ENCODE results near the gene SNAPC3. TPM values are rescaled to one million over a fixed set of nuclear protein-coding genes. Genes with fewer than 3 reads are reported as not detected.

The SNAPC3 gene
- total RNA-seq, 1 experiment from 2014 or later, result 26.1 TPM

DNA sequence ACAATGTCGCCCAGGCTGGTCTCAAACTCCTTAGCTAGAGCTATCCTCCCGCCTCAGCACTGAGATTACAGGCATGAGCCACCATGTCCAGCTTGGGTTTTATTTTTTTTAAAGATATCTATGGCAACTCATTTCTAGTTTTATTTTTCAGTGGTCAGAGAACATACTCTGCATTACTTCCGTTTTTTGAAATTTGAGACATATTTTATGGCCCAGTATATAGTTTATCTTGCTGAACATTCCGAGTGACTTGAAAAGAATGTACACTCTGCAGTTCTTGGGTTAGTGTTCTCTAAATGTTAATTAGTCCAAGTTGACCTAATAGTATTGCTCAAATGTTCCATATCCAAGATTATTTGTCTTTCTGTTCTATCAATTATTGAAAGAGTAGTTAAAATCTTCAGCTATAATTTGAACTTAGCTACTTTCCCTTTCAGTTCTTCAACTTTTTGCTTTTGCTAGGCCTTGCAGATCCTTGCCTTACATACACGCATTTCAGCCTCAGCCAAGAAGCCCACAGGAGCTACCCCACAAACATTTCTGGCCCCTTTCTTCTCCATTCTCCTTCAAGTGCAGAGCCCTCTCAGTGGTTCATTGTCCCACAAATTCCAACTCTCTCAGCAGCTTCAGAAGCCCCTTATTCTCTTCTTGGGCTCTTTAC is 22.3 kb upstream of the SNAPC3 start:
- no TSS peak for BruUV-seq (replicated peaks)
- no peak for ATAC-seq
- CTCF ChIA-PET, result no interaction called here

GRCh38 chr9:15401266-15401665 is 21.4 kb upstream of the SNAPC3 start:
- ChIA-PET CTCF (no interaction called here), POLR2A (no interaction called here), RAD21 (ENCODE audit: low non-redundant PET in 1 of 2, low total read pairs in 2 of 2, uncharacterized antibody in 2 of 2, unreplicated experiment in 2 of 2) (no interaction called here)
- Histone ChIP-seq H3K9ac (ENCODE audit: low read length) (no peak overlapping the region), H4K20me1 (ENCODE audit: insufficient read depth) (no peaks in the 10 kb centered on the region), H3K36me3 (ENCODE audit: control insufficient read depth in 1 of 2, insufficient read depth in 2 of 2, low read length in 2 of 2) (no peaks in the 10 kb centered on the region), H2AFZ (ENCODE audit: low read depth, low read length, poor library complexity, severe bottlenecking) (no peak overlapping the region), H3K27me3 (ENCODE audit: insufficient read depth, low read length) (no peaks in the 10 kb centered on the region), H3K4me3 (replicated peaks in 1 of 2; ENCODE audit: low read depth in 1 of 2, low read length in 2 of 2) (no peak overlapping the region), H3K4me2 (ENCODE audit: low read length) (no peak overlapping the region), H3K9me3 (ENCODE audit: control insufficient read depth in 1 of 2, insufficient read depth in 1 of 2, low read depth in 1 of 2, low read length in 2 of 2) (no peaks in the 10 kb centered on the region), H3K79me2 (ENCODE audit: insufficient read depth, low read length) (no peaks in the 10 kb centered on the region), H3K4me1 (ENCODE audit: control insufficient read depth in 1 of 2, insufficient read depth in 2 of 2, low read length in 2 of 2) (no peaks in the 10 kb centered on the region), H3K27ac (ENCODE audit: low read depth, low read length) (no peak overlapping the region), H3K9me2 (ENCODE audit: insufficient read depth) (no peaks in the 10 kb centered on the region)
- ATAC-seq (no peak), DNase-seq (ENCODE audit: low read depth, low spot score) (no peak)
- TF ChIP-seq CBX3 (IDR thresholded peaks at IDR 0.05; ENCODE audit: low read depth) (no peak), TCF7L2 (IDR thresholded peaks at IDR 0.05; ENCODE audit: borderline replicate concordance, extremely low read depth, insufficient read depth, insufficient read length) (no peak), FOSL1 (IDR thresholded peaks at IDR 0.05; ENCODE audit: low read depth) (no peak), EZH2phosphoT487 (IDR thresholded peaks at IDR 0.05; ENCODE audit: borderline replicate concordance) (no peak), SP1 (IDR thresholded peaks at IDR 0.05; ENCODE audit: low read depth) (no peak), SRF (IDR thresholded peaks at IDR 0.05; ENCODE audit: low read depth) (no peak), POLR2AphosphoS5 (IDR thresholded peaks at IDR 0.05; ENCODE audit: low read depth, low read length) (no peak), MAX (IDR thresholded peaks at IDR 0.05) (no peak), EZH2 (IDR thresholded peaks at IDR 0.05) (no peak), POLR2A (IDR thresholded peaks at IDR 0.05; ENCODE audit: borderline replicate concordance, extremely low read depth, insufficient read depth, insufficient read length) (no peak)
- TF ChIP-seq, protein P1, sequence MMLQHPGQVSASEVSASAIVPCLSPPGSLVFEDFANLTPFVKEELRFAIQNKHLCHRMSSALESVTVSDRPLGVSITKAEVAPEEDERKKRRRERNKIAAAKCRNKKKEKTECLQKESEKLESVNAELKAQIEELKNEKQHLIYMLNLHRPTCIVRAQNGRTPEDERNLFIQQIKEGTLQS (IDR thresholded peaks at IDR 0.05), result no peak
- intact Hi-C loops (cut with micrococcal nuclease), result no loop called here
- no TSS peak for BruUV-seq (replicated peaks)

More for the DNA sequence above, 22.3 kb upstream of the SNAPC3 start:
- Histone ChIP-seq H3K4me3 (replicated peaks in 1 of 2; ENCODE audit: low read depth in 1 of 2, low read length in 2 of 2) (no peak overlapping the region), H3K9me2 (ENCODE audit: insufficient read depth) (no peaks in the 10 kb centered on the region), H3K27ac (ENCODE audit: low read depth, low read length) (no peak overlapping the region), H3K9ac (ENCODE audit: low read length) (no peak overlapping the region), H3K4me1 (ENCODE audit: control insufficient read depth in 1 of 2, insufficient read depth in 2 of 2, low read length in 2 of 2) (no peaks in the 10 kb centered on the region), H3K9me3 (ENCODE audit: control insufficient read depth in 1 of 2, insufficient read depth in 1 of 2, low read depth in 1 of 2, low read length in 2 of 2) (no peaks in the 10 kb centered on the region), H2AFZ (ENCODE audit: low read depth, low read length, poor library complexity, severe bottlenecking) (no peak overlapping the region), H3K36me3 (ENCODE audit: control insufficient read depth in 1 of 2, insufficient read depth in 2 of 2, low read length in 2 of 2) (no peaks in the 10 kb centered on the region), H3K4me2 (ENCODE audit: low read length) (no peak overlapping the region), H3K27me3 (ENCODE audit: insufficient read depth, low read length) (no peaks in the 10 kb centered on the region), H3K79me2 (ENCODE audit: insufficient read depth, low read length) (no peaks in the 10 kb centered on the region), H4K20me1 (ENCODE audit: insufficient read depth) (no peaks in the 10 kb centered on the region)
- no peak for TF ChIP-seq TCF7L2 (IDR thresholded peaks at IDR 0.05; ENCODE audit: borderline replicate concordance, extremely low read depth, insufficient read depth, insufficient read length)
- TF ChIP-seq RAD21 (IDR thresholded peaks at IDR 0.05; ENCODE audit: low read depth), result no peak
- no peak for TF ChIP-seq EGR1 (IDR thresholded peaks at IDR 0.05; ENCODE audit: low read depth)
- TF ChIP-seq CEBPB (IDR thresholded peaks at IDR 0.05; ENCODE audit: low read depth), result no peak
- RAD21 ChIA-PET (ENCODE audit: low non-redundant PET in 1 of 2, low total read pairs in 2 of 2, uncharacterized antibody in 2 of 2, unreplicated experiment in 2 of 2), result no interaction called here
- POLR2A ChIA-PET, result no interaction called here
- intact Hi-C loops (cut with micrococcal nuclease), result no loop called here
- no peak for DNase-seq (ENCODE audit: low read depth, low spot score)
